ENCODE results near the gene CD22. TPM values are rescaled to one million over a fixed set of nuclear protein-coding genes. Genes with fewer than 3 reads are reported as not detected.
"Not testable (repeated sequence)": the region's sequence is repeated elsewhere in the genome, so short reads cannot be mapped to it uniquely, and the experiment has no call there.

Gene CD22
- polyA plus RNA-seq, 4 donors = 6.6 to 31.5 (median 9.0) TPM

- peak; percentile 46 to 71 (median 60) for DNase-seq (ENCODE audit: low read depth in 4 of 4, low spot score in 3 of 4)
Measured at GRCh38 chr19:35352448-35353304, 23.7 kb downstream of the CD22 start.

- no peak for DNase-seq (ENCODE audit: low read depth in 4 of 4, low spot score in 3 of 4)
Measured at GRCh38 chr19:35353635-35354034, 24.6 kb downstream of the CD22 start.

GRCh38 chr19:35354898-35355297, 25.9 kb downstream of the CD22 start:
- no peak for DNase-seq (ENCODE audit: low read depth in 4 of 4, low spot score in 3 of 4)

- DNase-seq (ENCODE audit: low read depth in 4 of 4, low spot score in 3 of 4) = no peak
Measured at GRCh38 chr19:35355791-35356460, 26.9 kb downstream of the CD22 start.

- no peak for DNase-seq (ENCODE audit: low read depth in 4 of 4, low spot score in 3 of 4)
Measured at GRCh38 chr19:35357867-35358573, 29.0 kb downstream of the CD22 start, which contains the start of gene FFAR3. Gene FFAR3 (plus strand): TSS chr19:35358460. CDS start chr19:35358891, 431 bp downstream.

GRCh38 chr19:35358834-35359233, 29.8 kb downstream of the CD22 start:
- not testable (repeated sequence) for DNase-seq (ENCODE audit: low read depth in 4 of 4, low spot score in 3 of 4)

GRCh38 chr19:35359395-35359794, 30.4 kb downstream of the CD22 start:
- not testable (repeated sequence) for DNase-seq (ENCODE audit: low read depth in 4 of 4, low spot score in 3 of 4)

- not testable (repeated sequence) for DNase-seq (ENCODE audit: low read depth in 4 of 4, low spot score in 3 of 4)
Measured at GRCh38 chr19:35360081-35360480, 31.1 kb downstream of the CD22 start.

- DNase-seq (ENCODE audit: low read depth in 4 of 4, low spot score in 3 of 4) = no peak
Measured at GRCh38 chr19:35360880-35361420, 32.0 kb downstream of the CD22 start.

- no peak for DNase-seq (ENCODE audit: low read depth in 4 of 4, low spot score in 3 of 4)
Measured at GRCh38 chr19:35362261-35363000, 33.4 kb downstream of the CD22 start.

- DNase-seq (ENCODE audit: low read depth in 4 of 4, low spot score in 3 of 4) = no peak
Measured at GRCh38 chr19:35363001-35363590, 34.1 kb downstream of the CD22 start.

GRCh38 chr19:35363711-35364425, 34.9 kb downstream of the CD22 start:
- DNase-seq (ENCODE audit: low read depth in 4 of 4, low spot score in 3 of 4) = no peak

GRCh38 chr19:35365303-35365702, 36.3 kb downstream of the CD22 start:
- no peak for DNase-seq (ENCODE audit: low read depth in 4 of 4, low spot score in 3 of 4)

- DNase-seq (ENCODE audit: low read depth in 4 of 4, low spot score in 3 of 4) = no peak
Measured at GRCh38 chr19:35368378-35368777, 39.4 kb downstream of the CD22 start.

GRCh38 chr19:35369522-35369921, 40.5 kb downstream of the CD22 start:
- no peak for DNase-seq (ENCODE audit: low read depth in 4 of 4, low spot score in 3 of 4)

GRCh38 chr19:35370722-35371121, 41.7 kb downstream of the CD22 start, which contains the start of gene GPR42:
Gene GPR42 (plus strand): TSS chr19:35371068. CDS start chr19:35371360, 292 bp downstream.
- no peak for DNase-seq (ENCODE audit: low read depth in 4 of 4, low spot score in 3 of 4)

GRCh38 chr19:35373492-35373891, 44.5 kb downstream of the CD22 start:
- DNase-seq (ENCODE audit: low read depth in 4 of 4, low spot score in 3 of 4) = no peak

GRCh38 chr19:35374031-35374430, 45.0 kb downstream of the CD22 start:
- DNase-seq (ENCODE audit: low read depth in 4 of 4, low spot score in 3 of 4) = not testable (repeated sequence)

Data from right renal pelvis (tissue), 4 donors.